ENCODE results near the gene SLC13A4.
"Not testable (repeated sequence)": the region's sequence is repeated elsewhere in the genome, so short reads cannot be mapped to it uniquely, and the experiment has no call there.

Gene SLC13A4

GRCh38 chr7:135648235-135648634 is 79.8 kb downstream of the SLC13A4 start:
- no peak overlapping the region for H3K4me3 ChIP-seq (ENCODE audit: low read depth in 1 of 2, low read length in 1 of 2)
- H3K36me3 ChIP-seq, result peaks cover 21% of the 10 kb centered on the region
- H3K4me1 ChIP-seq (ENCODE audit: control insufficient read depth in 1 of 2, insufficient read depth in 1 of 2, low read depth in 1 of 2, low read length in 1 of 2), result no peaks in the 10 kb centered on the region
- no peaks in the 10 kb centered on the region for H3K9me3 ChIP-seq
- H3K27ac ChIP-seq, result no peak overlapping the region
- TF ChIP-seq CTCF (IDR thresholded peaks at IDR 0.05), result no peak
- no peaks in the 10 kb centered on the region for H3K27me3 ChIP-seq

- no peak for TF ChIP-seq CTCF (IDR thresholded peaks at IDR 0.05)
- H3K27me3 ChIP-seq, result no peaks in the 10 kb centered on the region
- no peaks in the 10 kb centered on the region for H3K9me3 ChIP-seq
- no peak overlapping the region for H3K4me3 ChIP-seq (ENCODE audit: low read depth in 1 of 2, low read length in 1 of 2)
- peaks cover 24% of the 10 kb centered on the region for H3K36me3 ChIP-seq
- H3K27ac ChIP-seq, result no peak overlapping the region
- H3K4me1 ChIP-seq (ENCODE audit: control insufficient read depth in 1 of 2, insufficient read depth in 1 of 2, low read depth in 1 of 2, low read length in 1 of 2), result no peaks in the 10 kb centered on the region
Measured at GRCh38 chr7:135647755-135648154, 80.2 kb downstream of the SLC13A4 start.

- no peak overlapping the region for H3K4me3 ChIP-seq (ENCODE audit: low read depth in 1 of 2, low read length in 1 of 2)
- H3K27me3 ChIP-seq, result no peaks in the 10 kb centered on the region
- no peak overlapping the region for H3K27ac ChIP-seq
- H3K9me3 ChIP-seq, result no peaks in the 10 kb centered on the region
- no peaks in the 10 kb centered on the region for H3K4me1 ChIP-seq (ENCODE audit: control insufficient read depth in 1 of 2, insufficient read depth in 1 of 2, low read depth in 1 of 2, low read length in 1 of 2)
- TF ChIP-seq CTCF (IDR thresholded peaks at IDR 0.05), result no peak
- peaks cover 35% of the 10 kb centered on the region for H3K36me3 ChIP-seq
Measured at GRCh38 chr7:135645296-135645904, 82.6 kb downstream of the SLC13A4 start.

GRCh38 chr7:135644729-135645128 is 83.3 kb downstream of the SLC13A4 start:
- H3K9me3 ChIP-seq, result no peaks in the 10 kb centered on the region
- no peak overlapping the region for H3K4me3 ChIP-seq (ENCODE audit: low read depth in 1 of 2, low read length in 1 of 2)
- H3K4me1 ChIP-seq (ENCODE audit: control insufficient read depth in 1 of 2, insufficient read depth in 1 of 2, low read depth in 1 of 2, low read length in 1 of 2), result no peaks in the 10 kb centered on the region
- H3K36me3 ChIP-seq, result peaks cover 38% of the 10 kb centered on the region
- no peak overlapping the region for H3K27ac ChIP-seq
- no peaks in the 10 kb centered on the region for H3K27me3 ChIP-seq
- TF ChIP-seq CTCF (IDR thresholded peaks at IDR 0.05), result no peak

GRCh38 chr7:135644154-135644553 is 83.8 kb downstream of the SLC13A4 start:
- Histone ChIP-seq H3K9me3 (no peaks in the 10 kb centered on the region), H3K4me1 (ENCODE audit: control insufficient read depth in 1 of 2, insufficient read depth in 1 of 2, low read depth in 1 of 2, low read length in 1 of 2) (no peaks in the 10 kb centered on the region), H3K36me3 (peaks cover 41% of the 10 kb centered on the region), H3K4me3 (ENCODE audit: low read depth in 1 of 2, low read length in 1 of 2) (no peak overlapping the region), H3K27ac (no peak overlapping the region), H3K27me3 (no peaks in the 10 kb centered on the region)
- no peak for TF ChIP-seq CTCF (IDR thresholded peaks at IDR 0.05)

- H3K27ac ChIP-seq; H3K4me3 ChIP-seq (ENCODE audit: low read depth in 1 of 2, low read length in 1 of 2); H3K9me3 ChIP-seq; H3K4me1 ChIP-seq (ENCODE audit: control insufficient read depth in 1 of 2, insufficient read depth in 1 of 2, low read depth in 1 of 2, low read length in 1 of 2); H3K27me3 ChIP-seq: not testable (repeated sequence)
- H3K36me3 ChIP-seq, result peaks cover 52% of the 10 kb centered on the region
Measured at GRCh38 chr7:135639690-135640089, 88.3 kb downstream of the SLC13A4 start.
